HCT116 (cell line): ENCODE measurements around the gene CAVIN2. TPM values are rescaled to one million over a fixed set of nuclear protein-coding genes. Genes with fewer than 3 reads are reported as not detected.

Source experiments
- ATAC-seq: fragments of 200-7000 bp; cut with Tn5 transposase; 2 replicates; pipeline ENCODE4 v1.9.1; 2020; ENCODE audit warnings: mild to moderate bottlenecking, moderate library complexity
- BruUV-seq: library from RNA; stranded (reverse); fragments of 400-500 nt; replicated peaks from 2 replicates; lab custom pipeline; 2021; lab: Mats Ljungman, UMichigan
- CTCF ChIA-PET: fragments of 300-600 bp; sonication (Branson Sonifier 250); formaldehyde crosslinking; loops from one replicate; lab custom pipeline; 2021; ENCODE audit warnings: antibody characterized with exemption; lab: Charles Lee
- POLR2A ChIA-PET: fragments of 300-600, 350-600 bp; sonication (Branson Sonifier 250); formaldehyde crosslinking; loops from one replicate; lab custom pipeline; 2021; ENCODE audit warnings: antibody characterized with exemption; lab: Charles Lee
- RAD21 ChIA-PET, 2 experiments: fragments of 300-600 bp; sonication (Branson Sonifier 250); formaldehyde crosslinking; loops; one replicate each; lab custom pipeline; 2023; ENCODE audit warnings: low total read pairs in 2 of 2; ENCODE audit not compliant: uncharacterized antibody in 2 of 2, unreplicated experiment in 2 of 2, low non-redundant PET in 1 of 2; lab: Charles Lee
- DNase-seq: peaks from one replicate; pipeline ENCODE4 v3.0.0-alpha.2; 2010; ENCODE audit warnings: low read depth, low spot score
- H2AFZ ChIP-seq: fragments of 200-600 bp; shearing (Covaris generic), sonication (generic); 2 replicates; pipeline ENCODE4 v1.6.1; 2017; ENCODE audit warnings: low read depth, mixed run types, mixed read lengths, antibody characterized with exemption, low read length; ENCODE audit not compliant: poor library complexity, severe bottlenecking
- H3K27ac ChIP-seq: 2 replicates; pipeline ENCODE4 v1.5.1; 2012; ENCODE audit warnings: low read depth, low read length
- H3K27me3 ChIP-seq: fragments of 200-600 bp; sonication (generic); 2 replicates; pipeline ENCODE4 v1.6.1; 2016; ENCODE audit warnings: mixed run types, low read length, mixed read lengths; ENCODE audit not compliant: insufficient read depth
- H3K36me3 ChIP-seq, 2 experiments: fragments of 200-500 bp in 1 of 2; fragments of 200-600 bp in 1 of 2; sonication (Bioruptor generic) in 1 of 2; sonication (generic) in 1 of 2; 2 replicates each; pipeline versions ENCODE4 v1.5.1 to v1.6.1; 2014 to 2016; ENCODE audit warnings: low read length in 2 of 2, inconsistent platforms in 1 of 2, mixed read lengths in 1 of 2, mixed run types in 1 of 2; ENCODE audit not compliant: insufficient read depth in 2 of 2, control insufficient read depth in 1 of 2
- H3K4me1 ChIP-seq, 2 experiments: fragments of 200-600 bp in 1 of 2; sonication (generic) in 1 of 2; 2 replicates each; pipeline versions ENCODE4 v1.5.1 to v1.6.1; 2012 to 2017; ENCODE audit warnings: low read length in 2 of 2, inconsistent platforms in 1 of 2, mild to moderate bottlenecking in 1 of 2, mixed read lengths in 1 of 2, mixed run types in 1 of 2, moderate library complexity in 1 of 2; ENCODE audit not compliant: insufficient read depth in 2 of 2, control insufficient read depth in 1 of 2
- H3K4me2 ChIP-seq: fragments of 200-600 bp; sonication (generic); 2 replicates; pipeline ENCODE4 v1.6.1; 2017; ENCODE audit warnings: mixed run types, low read length, mixed read lengths
- H3K4me3 ChIP-seq, 2 experiments: fragments of 200-600 bp in 1 of 2; sonication (generic) in 1 of 2; replicated peaks in 1 of 2; 2 replicates each; pipeline ENCODE4 v1.5.1; 2011 to 2016; ENCODE audit warnings: low read length in 2 of 2, control low read depth in 1 of 2, low read depth in 1 of 2, mild to moderate bottlenecking in 1 of 2, mixed read lengths in 1 of 2, mixed run types in 1 of 2
- H3K79me2 ChIP-seq: fragments of 200-600 bp; sonication (generic); 2 replicates; pipeline ENCODE4 v1.6.1; 2017; ENCODE audit warnings: mild to moderate bottlenecking, mixed run types, low read length, moderate library complexity, mixed read lengths; ENCODE audit not compliant: insufficient read depth
- H3K9ac ChIP-seq: fragments of 200-600 bp; sonication (generic); 2 replicates; pipeline ENCODE4 v1.6.1; 2016; ENCODE audit warnings: low read length, mixed read lengths
- H3K9me2 ChIP-seq: fragments of 200-600 bp; sonication (generic), shearing (Covaris generic); 2 replicates; pipeline ENCODE4 v1.6.1; 2017; ENCODE audit warnings: mixed run types, mild to moderate bottlenecking, moderate library complexity; ENCODE audit not compliant: insufficient read depth
- H3K9me3 ChIP-seq, 2 experiments: fragments of 200-500 bp in 1 of 2; fragments of 200-600 bp in 1 of 2; sonication (Bioruptor generic) in 1 of 2; sonication (generic) in 1 of 2; 2 replicates each; pipeline ENCODE4 v1.6.1; 2014 to 2017; ENCODE audit warnings: low read length in 2 of 2, mixed read lengths in 2 of 2, inconsistent platforms in 1 of 2, low read depth in 1 of 2, mild to moderate bottlenecking in 1 of 2, mixed run types in 1 of 2, moderate library complexity in 1 of 2; ENCODE audit not compliant: control insufficient read depth in 1 of 2, insufficient read depth in 1 of 2
- H4K20me1 ChIP-seq: fragments of 200-600 bp; sonication (generic), shearing (Covaris generic); 2 replicates; pipeline ENCODE4 v1.6.1; 2017; ENCODE audit warnings: mixed run types, mild to moderate bottlenecking, moderate library complexity; ENCODE audit not compliant: insufficient read depth
- CEBPB ChIP-seq: IDR thresholded peaks from 2 replicates; pipeline ENCODE4 v1.6.1; 2012; ENCODE audit warnings: low read depth
- EGR1 ChIP-seq: IDR thresholded peaks from 2 replicates; pipeline ENCODE4 v1.6.1; 2012; ENCODE audit warnings: low read depth
- JUND ChIP-seq: IDR thresholded peaks from 2 replicates; pipeline ENCODE4 v1.6.1; 2012
- SRF ChIP-seq: IDR thresholded peaks from 2 replicates; pipeline ENCODE4 v1.6.1; 2012; ENCODE audit warnings: low read depth
- TCF7L2 ChIP-seq: IDR thresholded peaks from 2 replicates; pipeline ENCODE4 v1.7.0; 2011; ENCODE audit warnings: borderline replicate concordance, inconsistent platforms; ENCODE audit not compliant: insufficient read depth, insufficient read length; ENCODE audit errors: extremely low read depth
- YY1 ChIP-seq: IDR thresholded peaks from 2 replicates; pipeline ENCODE4 v1.6.1; 2011; ENCODE audit warnings: low read length, low read depth, moderate library complexity, mild to moderate bottlenecking; ENCODE audit not compliant: insufficient replicate concordance; ENCODE audit errors: extremely low read depth
- ZFX ChIP-seq: fragments of 450-650 bp; IDR thresholded peaks from 2 replicates; pipeline ENCODE4 v1.6.1; 2017
- ZNF274 ChIP-seq: fragments of 200-500 bp; sonication (Bioruptor generic); IDR thresholded peaks from 2 replicates; pipeline ENCODE4 v1.6.1; 2014; ENCODE audit warnings: mild to moderate bottlenecking, low read depth, low read length, inconsistent platforms
- intact Hi-C: fragments of 100-400 bp; cut with micrococcal nuclease; formaldehyde crosslinking; loops from 2 replicates; pipeline ENCODE4 v1.10.0; 2022
- total RNA-seq: library from RNA; stranded (reverse); gene quantifications from one replicate; pipeline ENCODE4 v1.2.1, GENCODE V29; 2021; ENCODE audit not compliant: unreplicated experiment
- TF ChIP-seq, protein P1 (sequence below), 3 experiments: fragments of 200-600 bp in 1 of 3; sonication (generic) in 1 of 3; IDR thresholded peaks in 2 of 3; conservative IDR thresholded peaks in 1 of 3; 2 replicates each; pipeline ENCODE4 v1.5.1; 2012 to 2017; ENCODE audit warnings: low read depth in 2 of 3, low read length in 2 of 3, antibody characterized with exemption in 1 of 3, borderline replicate concordance in 1 of 3, control low read depth in 1 of 3, mild to moderate bottlenecking in 1 of 3, mixed read lengths in 1 of 3, mixed run types in 1 of 3, moderate library complexity in 1 of 3; ENCODE audit not compliant: insufficient read depth in 1 of 3

Gene CAVIN2
- total RNA-seq, 1 experiment from 2014 or later: 0.27 TPM

DNA sequence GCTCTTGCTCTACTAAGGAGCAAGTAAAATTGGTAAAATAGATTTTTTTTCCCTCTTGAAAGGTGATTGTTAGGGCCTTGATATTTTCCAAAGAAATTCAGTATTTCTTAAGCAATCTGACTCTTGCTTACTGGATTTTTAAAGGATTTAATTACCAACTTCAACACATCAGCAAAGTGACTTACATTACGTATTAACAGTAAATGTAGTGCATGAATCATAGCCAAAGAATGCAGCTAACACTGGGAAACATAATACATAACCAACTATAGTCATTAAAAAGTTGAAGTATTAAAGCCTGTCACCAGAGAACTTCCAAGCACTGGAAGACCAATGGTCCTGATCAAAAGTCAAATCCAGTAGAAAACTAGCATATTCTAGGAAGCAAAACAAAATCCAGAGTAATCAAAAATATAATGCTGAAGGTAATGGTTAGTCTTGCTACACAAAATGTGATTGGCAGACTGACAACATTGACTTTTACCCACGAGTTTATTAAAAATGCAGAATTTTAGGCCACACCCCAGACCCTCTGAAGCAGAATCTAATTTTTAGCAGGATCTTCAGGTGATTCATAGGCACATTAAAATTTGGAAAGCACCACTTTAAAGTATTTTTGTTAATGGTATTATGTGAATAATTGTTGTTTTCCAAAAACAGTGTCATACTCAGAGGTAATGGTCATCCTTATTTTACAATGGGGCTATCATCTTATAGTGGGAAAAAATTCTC, 31.8 kb upstream of the CAVIN2 start:
- Histone ChIP-seq H3K4me3 (no peak overlapping the region), H3K9me3 (no peaks in the 10 kb centered on the region), H3K4me1 (peaks cover 0 to 8% of the 10 kb centered on the region in 2 experiments; a peak in 3 of 4 replicates), H3K36me3 (no peaks in the 10 kb centered on the region), H3K27me3 (no peaks in the 10 kb centered on the region), H3K27ac (no peak overlapping the region), H3K9ac (no peak overlapping the region), H2AFZ (peak overlapping the region; percentile 20), H3K4me2 (peak overlapping the region; percentile 36), H3K9me2 (no peaks in the 10 kb centered on the region), H3K79me2 (no peaks in the 10 kb centered on the region), H4K20me1 (no peaks in the 10 kb centered on the region)
- DNase-seq (no peak), ATAC-seq (peak; percentile 46; the same call in 1 of the 2 replicates)
- BruUV-seq: no TSS peak
- intact Hi-C loops: no loop called here
- ChIA-PET CTCF (interaction anchor here (1.3 to 1.5 kb wide), 2 partner anchors 9 to 284 kb away, joined by 4 to 6 read pairs; no protein-coding TSS in a partner anchor), RAD21 (no interaction called here), POLR2A (no interaction called here)
- TF ChIP-seq ZFX (no peak), TCF7L2 (no peak), SRF (no peak), YY1 (no peak), EGR1 (no peak), JUND (peak; percentile 37; the same call in 1 of the 2 replicates)

DNA sequence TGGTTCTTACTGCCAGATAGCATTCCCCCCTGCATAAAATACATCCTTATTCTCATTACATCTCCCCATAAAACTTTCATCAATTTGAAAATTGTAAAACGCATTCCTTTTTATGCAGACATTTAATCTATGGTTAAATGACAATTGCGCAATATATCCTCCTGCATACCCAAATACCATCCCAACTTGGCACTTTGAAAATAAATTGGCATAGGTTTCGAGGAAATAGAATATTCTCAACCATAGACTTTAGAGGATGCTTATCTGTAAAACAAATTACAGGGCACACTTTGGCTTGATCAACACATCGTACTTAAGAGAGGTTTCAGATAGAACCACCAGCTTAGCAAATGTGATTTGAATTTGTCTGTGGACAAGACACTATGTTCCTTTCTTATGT, 31.0 kb upstream of the CAVIN2 start:
- Histone ChIP-seq H3K9me2 (no peaks in the 10 kb centered on the region), H3K4me3 (no peak overlapping the region), H3K27ac (no peak overlapping the region), H3K27me3 (no peaks in the 10 kb centered on the region), H3K9ac (no peak overlapping the region), H3K79me2 (no peaks in the 10 kb centered on the region), H3K9me3 (no peaks in the 10 kb centered on the region), H2AFZ (no peak overlapping the region), H3K36me3 (no peaks in the 10 kb centered on the region), H3K4me1 (peaks cover 0 to 8% of the 10 kb centered on the region in 2 experiments; a peak in 3 of 4 replicates), H4K20me1 (no peaks in the 10 kb centered on the region), H3K4me2 (no peak overlapping the region)
- CTCF ChIA-PET: interaction anchor here (1.3 to 1.5 kb wide), 2 partner anchors 8 to 284 kb away, joined by 4 to 6 read pairs; no protein-coding TSS in a partner anchor
- RAD21 ChIA-PET: no interaction called here
- POLR2A ChIA-PET: no interaction called here
- ATAC-seq (no peak), DNase-seq (no peak)
- peak; percentile 55 for TF ChIP-seq CEBPB
- TF ChIP-seq TCF7L2: no peak
- TF ChIP-seq, protein P1, sequence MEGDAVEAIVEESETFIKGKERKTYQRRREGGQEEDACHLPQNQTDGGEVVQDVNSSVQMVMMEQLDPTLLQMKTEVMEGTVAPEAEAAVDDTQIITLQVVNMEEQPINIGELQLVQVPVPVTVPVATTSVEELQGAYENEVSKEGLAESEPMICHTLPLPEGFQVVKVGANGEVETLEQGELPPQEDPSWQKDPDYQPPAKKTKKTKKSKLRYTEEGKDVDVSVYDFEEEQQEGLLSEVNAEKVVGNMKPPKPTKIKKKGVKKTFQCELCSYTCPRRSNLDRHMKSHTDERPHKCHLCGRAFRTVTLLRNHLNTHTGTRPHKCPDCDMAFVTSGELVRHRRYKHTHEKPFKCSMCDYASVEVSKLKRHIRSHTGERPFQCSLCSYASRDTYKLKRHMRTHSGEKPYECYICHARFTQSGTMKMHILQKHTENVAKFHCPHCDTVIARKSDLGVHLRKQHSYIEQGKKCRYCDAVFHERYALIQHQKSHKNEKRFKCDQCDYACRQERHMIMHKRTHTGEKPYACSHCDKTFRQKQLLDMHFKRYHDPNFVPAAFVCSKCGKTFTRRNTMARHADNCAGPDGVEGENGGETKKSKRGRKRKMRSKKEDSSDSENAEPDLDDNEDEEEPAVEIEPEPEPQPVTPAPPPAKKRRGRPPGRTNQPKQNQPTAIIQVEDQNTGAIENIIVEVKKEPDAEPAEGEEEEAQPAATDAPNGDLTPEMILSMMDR (IDR thresholded peaks at IDR 0.05 in 2 of 3, conservative IDR thresholded peaks at IDR 0.05 in 1 of 3; ENCODE audit: borderline replicate concordance in 1 of 3, insufficient read depth in 1 of 3, low read depth in 2 of 3, low read length in 2 of 3): no peak
- no peak for TF ChIP-seq SRF
- TF ChIP-seq ZNF274: no peak
- no peak for TF ChIP-seq YY1
- BruUV-seq: no TSS peak
- intact Hi-C loops: no loop called here
